ENCODE data around the gene KRT6A.
"Not testable (repeated sequence)": the region's sequence is repeated elsewhere in the genome, so short reads cannot be mapped to it uniquely, and the experiment has no call there.

KRT6A gene

GRCh38 chr12:52474212-52474611 is 18.8 kb downstream of the KRT6A start:
- Histone ChIP-seq H3K9ac (ENCODE audit: low read length) (no peak overlapping the region), H3K4me1 (ENCODE audit: control insufficient read depth, insufficient read depth, low read length) (no peaks in the 10 kb centered on the region), H3K4me3 (ENCODE audit: low read length) (no peak overlapping the region), H3K36me3 (ENCODE audit: control insufficient read depth, insufficient read depth, low read length) (no peaks in the 10 kb centered on the region), H3K27me3 (ENCODE audit: control insufficient read depth, insufficient read depth, low read length) (no peaks in the 10 kb centered on the region), H3K9me3 (ENCODE audit: control insufficient read depth, low read length) (no peaks in the 10 kb centered on the region)

DNA sequence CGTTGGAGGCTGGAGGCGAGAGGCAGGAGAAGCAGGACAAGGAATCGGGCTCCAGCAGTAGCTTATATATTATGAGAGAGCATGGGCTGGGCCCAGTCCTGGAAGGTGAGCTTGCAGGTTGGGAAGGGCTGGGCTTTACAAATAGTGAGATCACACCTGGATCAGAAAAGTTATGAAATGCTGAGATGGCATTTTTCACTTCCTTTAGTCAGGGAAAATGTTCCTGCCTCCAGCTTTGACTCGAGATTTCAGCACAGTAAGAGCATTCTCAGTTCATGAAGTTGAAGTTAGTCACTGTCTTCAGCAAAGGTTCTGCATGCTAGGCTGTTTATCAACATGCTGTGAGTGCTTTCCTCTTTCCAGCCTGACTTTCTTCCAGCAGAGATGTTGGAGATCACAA is 19.3 kb downstream of the KRT6A start, which contains the start of gene KRT6C:
Gene KRT6C, minus strand, starts transcription at position 38 of the 400 bp plus-strand sequence. CDS start 68 bp downstream, outside the sequence.
- no peaks in the 10 kb centered on the region for H3K4me1 ChIP-seq (ENCODE audit: control insufficient read depth, insufficient read depth, low read length)
- no peaks in the 10 kb centered on the region for H3K27me3 ChIP-seq (ENCODE audit: control insufficient read depth, insufficient read depth, low read length)
- no peak within 1 kb of the TSS for H3K4me3 ChIP-seq (ENCODE audit: low read length)
- H3K9ac ChIP-seq (ENCODE audit: low read length): no peak within 1 kb of the TSS
- H3K36me3 ChIP-seq (ENCODE audit: control insufficient read depth, insufficient read depth, low read length): no peaks in the 10 kb centered on the region
- no peaks in the 10 kb centered on the region for H3K9me3 ChIP-seq (ENCODE audit: control insufficient read depth, low read length)

DNA sequence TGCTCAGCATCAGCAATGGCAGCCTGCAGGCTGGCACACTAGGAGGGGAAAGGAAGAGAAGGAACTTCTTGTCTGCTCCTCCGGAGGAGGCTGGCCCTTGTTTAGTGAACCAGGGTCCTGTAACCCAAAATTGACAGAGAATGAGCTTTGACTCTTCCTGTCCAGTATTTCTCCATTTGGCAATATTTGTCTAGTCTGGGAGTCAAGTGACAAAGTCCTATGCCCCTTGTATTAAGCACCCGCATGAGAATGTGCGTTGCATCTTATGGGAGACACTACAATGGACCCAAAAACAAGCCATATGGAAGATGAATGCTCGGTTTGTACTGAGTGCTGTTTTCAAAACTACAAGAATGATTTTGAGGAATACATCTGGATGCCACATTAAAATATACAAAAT is 23.2 kb downstream of the KRT6A start:
- Histone ChIP-seq H3K9me3 (ENCODE audit: control insufficient read depth, low read length) (no peaks in the 10 kb centered on the region), H3K36me3 (ENCODE audit: control insufficient read depth, insufficient read depth, low read length) (no peaks in the 10 kb centered on the region), H3K4me1 (ENCODE audit: control insufficient read depth, insufficient read depth, low read length) (no peaks in the 10 kb centered on the region), H3K4me3 (ENCODE audit: low read length) (no peak overlapping the region), H3K9ac (ENCODE audit: low read length) (no peak overlapping the region), H3K27me3 (ENCODE audit: control insufficient read depth, insufficient read depth, low read length) (no peaks in the 10 kb centered on the region)

- Histone ChIP-seq H3K9ac (ENCODE audit: low read length) (no peak overlapping the region), H3K36me3 (ENCODE audit: control insufficient read depth, insufficient read depth, low read length) (no peaks in the 10 kb centered on the region), H3K9me3 (ENCODE audit: control insufficient read depth, low read length) (no peaks in the 10 kb centered on the region), H3K4me3 (ENCODE audit: low read length) (no peak overlapping the region), H3K4me1 (ENCODE audit: control insufficient read depth, insufficient read depth, low read length) (no peaks in the 10 kb centered on the region), H3K27me3 (ENCODE audit: control insufficient read depth, insufficient read depth, low read length) (no peaks in the 10 kb centered on the region)
Observed at GRCh38 chr12:52464897-52465296, 28.2 kb downstream of the KRT6A start.

DNA sequence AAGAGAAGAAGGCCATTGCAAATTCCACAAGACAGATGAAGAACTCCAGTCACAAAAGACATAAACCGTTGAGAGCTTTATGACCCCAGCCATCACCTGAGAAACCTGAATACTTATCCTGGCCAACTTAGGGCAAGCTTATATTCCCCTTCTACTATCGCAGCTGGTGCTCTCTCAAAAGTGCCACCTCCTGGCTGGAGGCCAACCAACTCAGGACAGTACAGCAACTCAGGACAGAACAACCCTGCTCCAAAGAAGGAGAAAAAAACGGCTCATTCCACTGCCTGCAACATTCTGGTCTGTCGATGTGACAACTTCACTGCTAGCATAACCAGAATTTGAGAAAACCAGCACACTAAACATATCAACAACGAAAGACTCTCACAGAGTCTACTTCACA is 31.4 kb downstream of the KRT6A start:
- H3K9ac ChIP-seq (ENCODE audit: low read length): no peak overlapping the region
- no peaks in the 10 kb centered on the region for H3K27me3 ChIP-seq (ENCODE audit: control insufficient read depth, insufficient read depth, low read length)
- H3K4me3 ChIP-seq (ENCODE audit: low read length): no peak overlapping the region
- no peaks in the 10 kb centered on the region for H3K9me3 ChIP-seq (ENCODE audit: control insufficient read depth, low read length)
- H3K36me3 ChIP-seq (ENCODE audit: control insufficient read depth, insufficient read depth, low read length): no peaks in the 10 kb centered on the region
- H3K4me1 ChIP-seq (ENCODE audit: control insufficient read depth, insufficient read depth, low read length): no peaks in the 10 kb centered on the region

GRCh38 chr12:52458861-52459260 is 34.2 kb downstream of the KRT6A start:
- no peak overlapping the region for H3K4me3 ChIP-seq (ENCODE audit: low read length)
- H3K4me1 ChIP-seq (ENCODE audit: control insufficient read depth, insufficient read depth, low read length): no peaks in the 10 kb centered on the region
- no peaks in the 10 kb centered on the region for H3K27me3 ChIP-seq (ENCODE audit: control insufficient read depth, insufficient read depth, low read length)
- no peaks in the 10 kb centered on the region for H3K9me3 ChIP-seq (ENCODE audit: control insufficient read depth, low read length)
- H3K9ac ChIP-seq (ENCODE audit: low read length): no peak overlapping the region
- H3K36me3 ChIP-seq (ENCODE audit: control insufficient read depth, insufficient read depth, low read length): no peaks in the 10 kb centered on the region

GRCh38 chr12:52455821-52456220 is 37.2 kb downstream of the KRT6A start:
- peaks cover 3% of the 10 kb centered on the region for H3K4me1 ChIP-seq (ENCODE audit: control insufficient read depth, insufficient read depth, low read length)
- H3K9ac ChIP-seq (ENCODE audit: low read length): no peak overlapping the region
- H3K27me3 ChIP-seq (ENCODE audit: control insufficient read depth, insufficient read depth, low read length): no peaks in the 10 kb centered on the region
- H3K9me3 ChIP-seq (ENCODE audit: control insufficient read depth, low read length): no peaks in the 10 kb centered on the region
- no peaks in the 10 kb centered on the region for H3K36me3 ChIP-seq (ENCODE audit: control insufficient read depth, insufficient read depth, low read length)
- no peak overlapping the region for H3K4me3 ChIP-seq (ENCODE audit: low read length)

DNA sequence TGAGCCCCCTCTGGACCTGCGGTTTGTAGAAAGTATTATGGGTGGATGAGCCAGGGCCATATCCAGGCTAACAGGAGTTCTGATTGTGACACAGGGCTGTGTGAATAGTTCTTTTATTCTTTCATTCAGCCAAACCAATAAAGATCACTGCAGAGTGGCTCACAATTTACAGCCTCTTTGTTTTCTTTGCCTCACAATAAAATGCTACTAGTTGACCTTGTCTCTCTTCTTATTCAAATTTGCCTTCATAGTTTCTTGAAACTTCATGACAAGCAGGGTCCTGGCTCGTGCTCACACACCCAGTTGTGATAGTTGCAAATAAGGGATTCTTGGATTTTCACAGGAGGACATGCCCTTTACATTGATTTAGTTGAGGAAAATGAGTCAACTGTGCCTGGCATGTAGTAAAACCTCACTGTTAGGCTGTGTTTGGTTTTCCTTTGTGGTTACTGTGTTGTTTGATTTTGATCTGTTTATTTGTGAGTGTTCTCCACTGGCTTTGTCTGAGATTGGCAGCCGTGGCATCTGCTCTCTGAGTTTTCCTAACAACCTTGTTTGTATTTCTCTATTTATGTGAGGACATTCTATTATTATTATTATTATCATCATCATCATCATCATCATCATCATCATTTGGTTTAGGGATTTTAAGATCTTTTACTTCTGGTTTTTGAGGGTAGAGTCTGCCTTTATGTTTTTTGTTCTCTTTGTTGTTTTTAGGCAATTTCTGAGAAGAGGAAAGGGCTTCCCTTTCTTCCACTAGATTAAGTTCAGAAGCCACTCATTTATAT is 38.5 kb downstream of the KRT6A start:
- Histone ChIP-seq H3K36me3 (ENCODE audit: control insufficient read depth, insufficient read depth, low read length) (no peaks in the 10 kb centered on the region), H3K27me3 (ENCODE audit: control insufficient read depth, insufficient read depth, low read length) (no peaks in the 10 kb centered on the region), H3K9ac (ENCODE audit: low read length) (no peak overlapping the region), H3K4me3 (ENCODE audit: low read length) (no peak overlapping the region), H3K4me1 (ENCODE audit: control insufficient read depth, insufficient read depth, low read length) (peaks cover 3% of the 10 kb centered on the region), H3K9me3 (ENCODE audit: control insufficient read depth, low read length) (no peaks in the 10 kb centered on the region)

DNA sequence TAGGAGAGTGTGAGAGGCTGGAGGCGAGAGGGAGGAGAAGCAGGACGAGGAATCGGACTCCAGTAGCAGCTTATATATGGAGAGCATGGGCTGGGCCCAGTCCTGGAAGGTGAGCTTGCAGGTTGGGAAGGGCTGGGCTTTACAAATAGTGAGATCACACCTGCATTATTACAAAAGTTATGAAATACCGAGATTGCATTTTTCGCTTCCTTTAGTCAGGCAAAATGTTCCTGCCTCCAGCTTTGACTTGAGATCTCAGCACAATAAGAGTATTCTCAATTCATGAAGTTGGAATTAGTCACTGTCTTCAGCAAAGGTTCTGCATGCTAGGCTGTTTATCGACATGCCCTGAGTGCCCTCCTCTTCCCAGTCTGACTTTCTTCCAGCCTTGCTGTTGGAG is 41.0 kb downstream of the KRT6A start, which contains the start of gene KRT6B:
Gene KRT6B, minus strand, starts transcription at position 46 of the 400 bp plus-strand sequence. CDS start 68 bp downstream, outside the sequence.
- H3K36me3 ChIP-seq (ENCODE audit: control insufficient read depth, insufficient read depth, low read length): no peaks in the 10 kb centered on the region
- no peaks in the 10 kb centered on the region for H3K9me3 ChIP-seq (ENCODE audit: control insufficient read depth, low read length)
- H3K27me3 ChIP-seq (ENCODE audit: control insufficient read depth, insufficient read depth, low read length): no peaks in the 10 kb centered on the region
- peaks cover 3% of the 10 kb centered on the region for H3K4me1 ChIP-seq (ENCODE audit: control insufficient read depth, insufficient read depth, low read length)
- no peak within 1 kb of the TSS for H3K4me3 ChIP-seq (ENCODE audit: low read length)
- H3K9ac ChIP-seq (ENCODE audit: low read length): no peak within 1 kb of the TSS

- Histone ChIP-seq H3K36me3 (ENCODE audit: control insufficient read depth, insufficient read depth, low read length) (no peaks in the 10 kb centered on the region), H3K9me3 (ENCODE audit: control insufficient read depth, low read length) (no peaks in the 10 kb centered on the region), H3K4me3 (ENCODE audit: low read length) (no peak overlapping the region), H3K4me1 (ENCODE audit: control insufficient read depth, insufficient read depth, low read length) (peaks cover 8% of the 10 kb centered on the region), H3K9ac (ENCODE audit: low read length) (no peak overlapping the region), H3K27me3 (ENCODE audit: control insufficient read depth, insufficient read depth, low read length) (no peaks in the 10 kb centered on the region)
Observed at GRCh38 chr12:52448228-52448627, 44.8 kb downstream of the KRT6A start.

GRCh38 chr12:52447196-52447595 is 45.9 kb downstream of the KRT6A start:
- not testable (repeated sequence) for H3K36me3 ChIP-seq (ENCODE audit: control insufficient read depth, insufficient read depth, low read length); H3K4me1 ChIP-seq (ENCODE audit: control insufficient read depth, insufficient read depth, low read length)

GRCh38 chr12:52446367-52447045 is 46.6 kb downstream of the KRT6A start:
- Histone ChIP-seq H3K4me1 (ENCODE audit: control insufficient read depth, insufficient read depth, low read length) (peaks cover 6% of the 10 kb centered on the region), H3K9me3 (ENCODE audit: control insufficient read depth, low read length) (no peaks in the 10 kb centered on the region), H3K4me3 (ENCODE audit: low read length) (no peak overlapping the region), H3K36me3 (ENCODE audit: control insufficient read depth, insufficient read depth, low read length) (no peaks in the 10 kb centered on the region), H3K9ac (ENCODE audit: low read length) (no peak overlapping the region), H3K27me3 (ENCODE audit: control insufficient read depth, insufficient read depth, low read length) (no peaks in the 10 kb centered on the region)

More at GRCh38 chr12:52447196-52447595, 45.9 kb downstream of the KRT6A start:
- not testable (repeated sequence) for H3K9me3 ChIP-seq (ENCODE audit: control insufficient read depth, low read length); H3K9ac ChIP-seq (ENCODE audit: low read length); H3K4me3 ChIP-seq (ENCODE audit: low read length); H3K27me3 ChIP-seq (ENCODE audit: control insufficient read depth, insufficient read depth, low read length)

All from mucosa of stomach (tissue), 1 donor.